Measurements from ENCODE around the gene ARHGEF40.
A peak's percentile ranks its signal among the peaks of the same experiment; 100 is the strongest.

ARHGEF40 gene

GRCh38 chr14:21070083-21070609 is at the start of gene ARHGEF40:
TSS of gene ARHGEF40 (plus strand) at chr14:21070304. CDS start at chr14:21070397, 93 bp downstream.
- peak; percentile 80 for DNase-seq (ENCODE audit: low spot score)

- no peak for DNase-seq (ENCODE audit: low spot score)
Observed at GRCh38 chr14:21020977-21021545, 49.0 kb upstream of the ARHGEF40 start.

- DNase-seq (ENCODE audit: low spot score): no peak
Observed at GRCh38 chr14:21022686-21023085, 47.4 kb upstream of the ARHGEF40 start.

- peak; percentile 81 for DNase-seq (ENCODE audit: low spot score)
Observed at GRCh38 chr14:21023174-21023573, 46.9 kb upstream of the ARHGEF40 start.

GRCh38 chr14:21023817-21024584 is 46.1 kb upstream of the ARHGEF40 start:
- no peak for DNase-seq (ENCODE audit: low spot score)

GRCh38 chr14:21024585-21025370 is 45.3 kb upstream of the ARHGEF40 start, which contains the start of gene NDRG2:
TSS of gene NDRG2 (minus strand) at chr14:21025061. CDS start at chr14:21023315, 1,746 bp downstream.
- DNase-seq (ENCODE audit: low spot score): peak; percentile 79

GRCh38 chr14:21025371-21026273 is 44.5 kb upstream of the ARHGEF40 start:
- peak; percentile 83 for DNase-seq (ENCODE audit: low spot score)

GRCh38 chr14:21026274-21026987 is 43.7 kb upstream of the ARHGEF40 start:
- peak; percentile 94 for DNase-seq (ENCODE audit: low spot score)

- no peak for DNase-seq (ENCODE audit: low spot score)
Observed at GRCh38 chr14:21026988-21027315, 43.2 kb upstream of the ARHGEF40 start.

- no peak for DNase-seq (ENCODE audit: low spot score)
Observed at GRCh38 chr14:21029917-21030316, 40.2 kb upstream of the ARHGEF40 start, which contains the start of gene TPPP2. TSS of gene TPPP2 (plus strand) at chr14:21030217. CDS start at chr14:21030582, 365 bp downstream.

GRCh38 chr14:21030531-21030930 is 39.6 kb upstream of the ARHGEF40 start:
- DNase-seq (ENCODE audit: low spot score): no peak

- DNase-seq (ENCODE audit: low spot score): no peak
Observed at GRCh38 chr14:21032326-21033132, 37.6 kb upstream of the ARHGEF40 start.

GRCh38 chr14:21033133-21033698 is 36.9 kb upstream of the ARHGEF40 start:
- DNase-seq (ENCODE audit: low spot score): peak; percentile 44

- DNase-seq (ENCODE audit: low spot score): no peak
Observed at GRCh38 chr14:21034707-21035106, 35.4 kb upstream of the ARHGEF40 start, which contains the start of gene RNASE13. TSS of gene RNASE13 (minus strand) at chr14:21034807. CDS start at chr14:21034288, 519 bp downstream.

- peak; percentile 44 for DNase-seq (ENCODE audit: low spot score)
Observed at GRCh38 chr14:21036751-21037150, 33.4 kb upstream of the ARHGEF40 start.

- DNase-seq (ENCODE audit: low spot score): no peak
Observed at GRCh38 chr14:21037156-21037555, 32.9 kb upstream of the ARHGEF40 start.

- DNase-seq (ENCODE audit: low spot score): peak; percentile 94
Observed at GRCh38 chr14:21038441-21039422, 31.4 kb upstream of the ARHGEF40 start.
